ENCODE data around the gene TACR2.
A peak's percentile ranks its signal among the peaks of the same experiment; 100 is the strongest.

Gene TACR2

DNA sequence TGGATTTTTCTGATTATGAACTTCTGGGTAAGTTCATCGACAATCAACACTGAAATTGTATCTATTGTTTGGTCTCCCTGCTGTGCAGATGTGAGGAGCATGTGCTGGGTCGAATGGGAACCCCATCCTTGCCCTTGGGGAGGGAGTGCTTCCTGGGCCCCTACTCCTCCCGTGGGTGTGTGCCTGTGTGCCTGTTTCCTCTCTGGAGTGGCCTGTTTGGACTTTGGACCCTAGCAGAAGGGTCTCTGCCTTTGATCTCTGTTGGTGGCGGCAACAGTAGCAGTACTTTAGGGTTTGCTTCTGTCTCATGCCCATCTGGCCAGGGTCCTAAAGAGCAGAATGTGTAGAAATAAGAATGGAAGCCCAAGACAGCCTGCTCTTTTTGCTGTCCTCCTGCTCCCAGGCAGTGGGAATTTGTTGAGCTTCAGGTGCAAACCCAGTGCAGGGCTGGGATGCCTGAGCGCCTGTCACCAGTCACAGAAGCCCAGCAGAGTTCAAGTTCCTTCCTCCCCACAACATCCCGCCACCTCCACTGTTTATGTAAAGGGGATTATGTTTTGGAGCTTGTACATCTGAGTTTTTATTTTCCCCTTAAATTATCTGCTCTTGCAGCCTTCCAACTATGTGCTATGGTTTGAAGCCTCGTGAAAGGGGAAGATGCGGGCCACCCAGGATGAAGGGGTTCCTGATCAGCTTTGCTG is 1.5 kb upstream of the TACR2 start:
- FAIRE-seq = no peak

DNA sequence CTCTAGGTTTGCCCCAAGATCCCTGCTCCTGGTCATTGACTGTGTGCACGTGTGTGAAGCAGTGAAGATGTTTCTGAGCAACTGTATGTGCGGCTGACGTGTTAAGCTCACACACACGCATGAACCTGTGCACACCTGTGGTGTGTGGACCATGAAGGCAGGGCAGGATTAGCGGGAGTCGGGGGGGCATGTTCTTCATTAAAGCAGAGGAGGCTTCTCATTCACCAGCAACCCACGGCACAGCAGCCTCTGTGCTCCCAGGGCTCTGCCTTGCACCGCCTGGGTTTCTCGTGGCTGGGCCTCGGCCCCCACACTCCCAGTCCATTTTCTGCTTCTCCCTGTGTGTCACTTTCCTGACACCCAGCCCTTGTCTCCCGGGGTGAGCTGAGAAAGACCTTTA is 824 bp upstream of the TACR2 start:
- no peak for FAIRE-seq

GRCh38 chr10:69415951-69416350 is 767 bp downstream of the TACR2 start:
- FAIRE-seq = no peak

DNA sequence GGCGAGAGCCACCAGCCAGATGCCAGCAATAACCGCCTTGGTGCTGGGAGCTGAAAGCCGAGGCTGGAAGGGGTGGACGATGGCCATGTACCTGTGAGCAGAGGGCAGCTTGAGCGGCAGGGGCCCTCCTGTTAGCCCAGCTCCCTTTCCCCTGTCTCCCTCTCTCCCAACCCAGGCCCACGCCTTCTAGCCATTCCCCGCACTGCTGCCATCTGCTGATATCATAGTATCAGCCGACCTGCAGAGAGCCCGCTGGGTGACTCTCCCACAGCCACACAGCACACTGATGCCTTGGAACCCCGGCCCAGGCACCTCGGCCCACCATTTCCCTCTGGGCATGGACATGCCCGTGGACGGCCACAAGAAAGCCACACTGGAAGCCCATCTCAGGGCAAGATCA is 1.7 kb downstream of the TACR2 start:
- FAIRE-seq = no peak

- FAIRE-seq = no peak
Measured at GRCh38 chr10:69414036-69415018, 2.4 kb downstream of the TACR2 start.

DNA sequence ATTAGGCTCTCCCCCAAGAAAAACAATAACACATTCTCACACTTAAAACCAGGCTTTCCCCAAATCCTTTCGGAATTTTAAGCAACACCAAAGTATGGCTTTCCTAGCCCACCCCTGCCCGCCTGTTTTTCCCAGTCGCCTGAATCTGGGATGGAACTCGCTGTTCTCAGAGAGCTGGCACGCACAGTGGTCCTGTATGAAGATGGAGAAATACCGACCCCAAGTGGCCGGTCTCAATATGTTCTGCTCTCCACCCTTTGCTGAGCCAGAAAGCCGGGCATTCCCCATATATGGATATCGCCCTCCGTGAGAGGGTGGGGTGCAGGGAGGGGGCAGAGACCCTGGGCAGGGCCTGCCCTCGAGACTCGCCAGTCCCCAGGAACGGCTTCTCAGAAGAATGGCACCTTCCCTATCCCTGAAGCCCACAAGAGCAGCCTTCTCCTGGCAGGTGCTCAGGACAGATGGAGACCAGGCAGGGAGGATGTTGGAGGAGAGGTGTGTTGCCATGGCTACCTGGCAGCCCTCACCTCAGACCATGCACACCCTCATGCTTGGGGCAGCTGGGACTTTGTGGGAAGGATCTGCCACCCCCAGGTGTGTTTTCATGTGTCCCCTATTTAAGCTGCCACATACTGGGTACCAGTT is 3.4 kb downstream of the TACR2 start:
- peak; percentile 51 for FAIRE-seq

GRCh38 chr10:69412232-69412790 is 4.4 kb downstream of the TACR2 start:
- no peak for FAIRE-seq

DNA sequence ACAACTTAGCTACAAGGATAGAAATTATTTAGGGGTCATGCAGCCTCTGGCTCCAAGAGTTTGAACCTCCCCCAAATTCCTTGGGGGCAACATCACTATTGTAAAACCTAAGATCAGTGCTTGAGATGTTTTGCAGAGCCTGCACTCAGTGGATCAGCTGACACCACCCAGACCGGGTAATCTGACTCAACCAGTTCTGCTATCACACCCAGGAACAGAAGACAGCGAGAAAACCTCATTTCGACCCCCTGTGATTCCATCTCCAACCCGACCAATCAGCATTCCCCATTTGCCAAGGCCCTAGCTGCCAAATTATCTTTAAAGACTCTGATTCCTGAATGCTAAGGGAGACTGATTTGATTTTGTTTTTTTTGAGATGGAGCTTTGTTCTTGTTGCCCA is 5.2 kb downstream of the TACR2 start:
- no peak for FAIRE-seq

DNA sequence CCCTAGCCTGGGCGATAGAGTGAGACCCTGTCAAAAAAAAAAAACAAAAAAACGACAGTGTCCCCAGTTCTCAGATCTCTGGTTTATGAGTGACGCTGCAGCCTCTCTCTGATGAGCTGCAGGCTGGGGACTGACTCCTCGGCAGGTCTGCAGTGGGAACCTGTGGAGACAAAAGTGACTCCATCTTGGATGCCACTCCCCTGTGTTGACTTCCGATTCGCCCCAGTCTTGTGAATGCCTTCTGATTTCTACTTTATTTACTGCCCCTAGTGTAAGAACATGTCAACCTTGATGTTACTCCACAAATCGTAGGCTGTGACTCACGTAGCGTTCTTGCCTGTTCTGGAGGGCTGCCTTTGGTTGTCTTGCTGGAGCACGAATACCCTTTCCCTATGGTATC is 6.2 kb downstream of the TACR2 start:
- no peak for FAIRE-seq

DNA sequence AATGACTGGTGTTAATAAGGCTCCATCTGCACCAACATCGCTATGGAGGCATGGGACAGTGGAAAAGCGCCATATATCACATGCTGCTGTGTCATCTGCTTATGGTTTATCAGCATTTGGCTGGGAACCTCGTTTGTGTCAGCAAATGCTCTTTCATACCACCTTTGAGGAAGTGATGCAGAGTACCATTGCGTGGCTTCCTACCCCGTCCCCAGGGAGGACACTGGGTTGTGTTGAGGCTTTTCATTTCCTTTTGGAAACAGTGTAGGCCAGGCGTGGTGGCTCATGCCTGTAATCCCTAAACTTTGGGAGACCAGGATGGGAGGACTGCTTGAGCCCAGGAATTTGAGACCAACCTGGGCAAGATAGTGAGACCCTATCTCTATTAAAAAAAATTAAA is 6.8 kb downstream of the TACR2 start:
- no peak for FAIRE-seq

- FAIRE-seq = no peak
Measured at GRCh38 chr10:69409176-69409495, 7.6 kb downstream of the TACR2 start.

GRCh38 chr10:69408318-69409175 is 8.2 kb downstream of the TACR2 start:
- FAIRE-seq = peak; percentile 8

- FAIRE-seq = no peak
Measured at GRCh38 chr10:69407621-69408301, 9.0 kb downstream of the TACR2 start.

GRCh38 chr10:69406816-69407580 is 9.7 kb downstream of the TACR2 start:
- no peak for FAIRE-seq

GRCh38 chr10:69406302-69406811 is 10.4 kb downstream of the TACR2 start:
- FAIRE-seq = no peak

GRCh38 chr10:69405221-69405620 is 11.5 kb downstream of the TACR2 start:
- no peak for FAIRE-seq

- FAIRE-seq = no peak
Measured at GRCh38 chr10:69404786-69405185, 11.9 kb downstream of the TACR2 start.

- no peak for FAIRE-seq
Measured at GRCh38 chr10:69403519-69403918, 13.2 kb downstream of the TACR2 start.

GRCh38 chr10:69403066-69403465 is 13.7 kb downstream of the TACR2 start:
- no peak for FAIRE-seq

- no peak for FAIRE-seq
Measured at GRCh38 chr10:69402386-69402785, 14.3 kb downstream of the TACR2 start.

DNA sequence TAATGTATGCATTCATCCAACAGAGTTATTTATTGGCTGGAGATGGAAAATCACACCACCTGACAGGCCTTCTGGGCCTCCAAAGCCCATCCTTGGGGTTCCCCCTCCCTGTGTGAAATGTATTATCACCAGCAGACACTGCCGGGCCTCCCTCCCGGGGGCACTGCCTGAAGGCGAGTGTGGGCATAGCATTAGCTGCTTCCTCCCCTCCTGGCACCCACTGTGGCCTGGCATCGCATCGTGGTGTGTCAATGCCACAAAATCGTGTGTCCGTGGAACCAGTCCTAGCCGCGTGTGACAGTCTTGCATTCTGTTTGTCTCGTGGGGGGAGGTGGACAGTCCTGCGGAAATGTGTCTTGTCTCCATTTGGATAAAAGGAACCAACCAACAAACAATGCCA is 15.3 kb downstream of the TACR2 start:
- FAIRE-seq = no peak
